IPS DF 4.7 (cell line): ENCODE measurements around the gene RHEB.

Source experiments
- DNase-seq: peaks from one replicate; pipeline ENCODE4 v3.0.0-alpha.2; 2013; ENCODE audit warnings: low spot score; ENCODE audit errors: extremely low read depth

Gene RHEB

DNA sequence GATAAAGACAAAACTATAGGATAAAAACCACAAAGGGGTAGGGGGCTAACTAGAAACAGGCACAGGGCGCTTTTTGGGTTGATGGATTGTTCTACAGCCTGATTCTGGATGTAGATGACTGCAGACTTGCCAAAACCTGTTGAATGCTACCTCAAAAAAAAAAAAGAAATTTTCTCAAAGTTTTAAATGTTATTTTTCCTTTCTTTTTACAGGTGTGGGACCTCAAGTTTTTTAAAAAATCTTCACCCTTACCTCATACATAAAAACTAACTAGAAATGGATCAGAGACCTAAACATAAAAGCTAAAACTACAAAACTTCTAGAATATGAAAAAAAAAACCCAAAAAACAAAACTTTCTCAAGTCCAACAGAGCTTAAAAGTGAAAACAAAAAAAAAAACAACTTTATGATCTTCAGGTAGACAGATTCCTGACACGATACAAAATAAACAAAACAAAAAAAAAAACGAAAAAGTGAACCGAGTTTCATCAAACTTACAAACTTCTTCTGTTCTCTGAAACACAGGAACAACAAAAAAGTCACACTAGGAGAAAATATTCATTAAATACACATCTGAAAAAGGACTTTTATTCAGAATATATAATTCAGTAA, 14.9 kb downstream of the RHEB start:
- DNase-seq, result no peak

- no peak for DNase-seq
Measured at GRCh38 chr7:151503902-151504714, 15.6 kb downstream of the RHEB start.

- DNase-seq, result no peak
Measured at GRCh38 chr7:151501676-151502075, 18.0 kb downstream of the RHEB start.

GRCh38 chr7:151498495-151498894, 21.2 kb downstream of the RHEB start:
- DNase-seq, result no peak

GRCh38 chr7:151497306-151497871, 22.3 kb downstream of the RHEB start:
- no peak for DNase-seq

DNA sequence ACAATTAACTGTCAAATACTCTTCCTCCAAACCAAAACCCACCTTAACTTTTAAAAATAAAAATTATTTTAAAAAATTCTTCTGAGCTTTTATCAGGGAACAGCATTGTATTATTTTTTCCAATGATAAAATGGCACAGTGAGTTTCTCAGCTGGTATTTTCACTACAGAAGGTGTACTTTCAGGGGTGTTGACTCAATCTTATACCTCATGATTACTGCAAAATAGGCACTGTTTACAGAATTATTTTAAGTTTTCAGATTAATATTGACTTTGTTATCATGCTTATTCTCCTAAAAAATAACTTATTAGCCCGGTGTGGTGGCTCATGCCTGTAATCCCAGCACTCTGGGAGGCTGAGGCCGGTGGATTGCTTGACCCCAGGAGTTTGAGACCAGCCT, 24.3 kb downstream of the RHEB start:
- no peak for DNase-seq

- DNase-seq, result no peak
Measured at GRCh38 chr7:151494298-151495284, 25.1 kb downstream of the RHEB start.

GRCh38 chr7:151493083-151493482, 26.6 kb downstream of the RHEB start:
- no peak for DNase-seq

DNA sequence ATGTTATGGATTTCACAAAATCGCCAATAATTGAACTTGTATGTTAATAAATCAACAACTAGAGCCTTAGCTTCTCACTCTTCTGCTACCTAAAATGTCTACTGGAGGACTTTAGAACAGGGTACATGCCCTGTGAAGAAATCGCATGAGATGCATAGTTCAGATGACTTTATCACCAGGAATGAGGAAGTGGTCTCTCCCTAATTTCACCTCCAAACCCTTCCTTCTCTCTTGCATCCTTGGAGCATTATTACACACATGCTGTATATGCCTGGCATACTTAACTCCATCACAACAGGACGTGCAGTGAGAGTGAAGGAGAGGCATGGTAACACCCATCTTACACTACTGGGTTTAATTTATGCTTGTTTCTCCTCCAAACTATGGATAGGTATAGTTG, 27.8 kb downstream of the RHEB start:
- no peak for DNase-seq

- no peak for DNase-seq
Measured at GRCh38 chr7:151490456-151491105, 29.1 kb downstream of the RHEB start.

GRCh38 chr7:151489498-151489897, 30.2 kb downstream of the RHEB start:
- no peak for DNase-seq

DNA sequence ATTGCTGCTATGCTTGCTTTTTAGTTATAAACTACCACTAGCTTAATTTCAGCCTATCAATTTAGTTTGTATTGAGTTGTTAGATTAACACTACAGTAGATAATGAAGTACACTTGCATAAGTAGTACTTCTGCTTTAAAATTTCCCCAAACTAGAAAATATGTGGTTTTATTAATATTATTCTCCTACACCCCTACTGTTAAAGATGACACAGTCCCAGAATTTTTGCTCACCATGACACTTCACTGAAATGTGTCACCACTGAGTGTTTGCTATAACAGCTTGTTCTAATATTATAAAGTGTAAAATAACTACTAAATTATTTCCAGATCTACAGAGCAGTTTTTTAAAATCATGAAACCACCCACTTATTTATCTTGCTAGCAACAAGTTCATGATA, 31.6 kb downstream of the RHEB start:
- no peak for DNase-seq

GRCh38 chr7:151487228-151487627, 32.5 kb downstream of the RHEB start:
- DNase-seq, result no peak

- no peak for DNase-seq
Measured at GRCh38 chr7:151486074-151486473, 33.6 kb downstream of the RHEB start.

GRCh38 chr7:151484971-151485707, 34.6 kb downstream of the RHEB start:
- DNase-seq, result no peak

DNA sequence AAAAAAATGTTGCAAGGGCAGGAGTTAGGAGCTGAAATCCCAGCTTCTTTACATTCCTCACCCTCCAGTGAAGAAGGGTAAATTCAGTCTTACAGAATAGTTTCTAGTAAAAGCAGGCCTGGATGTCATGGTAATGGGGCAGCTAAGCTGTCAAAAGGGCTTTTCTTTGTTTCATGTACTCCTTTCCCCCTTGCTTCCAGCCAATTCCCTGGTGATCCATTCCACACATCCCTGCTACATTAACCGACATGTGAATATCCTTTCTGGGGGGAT, 36.0 kb downstream of the RHEB start:
- no peak for DNase-seq

GRCh38 chr7:151482883-151483710, 36.6 kb downstream of the RHEB start:
- no peak for DNase-seq

DNA sequence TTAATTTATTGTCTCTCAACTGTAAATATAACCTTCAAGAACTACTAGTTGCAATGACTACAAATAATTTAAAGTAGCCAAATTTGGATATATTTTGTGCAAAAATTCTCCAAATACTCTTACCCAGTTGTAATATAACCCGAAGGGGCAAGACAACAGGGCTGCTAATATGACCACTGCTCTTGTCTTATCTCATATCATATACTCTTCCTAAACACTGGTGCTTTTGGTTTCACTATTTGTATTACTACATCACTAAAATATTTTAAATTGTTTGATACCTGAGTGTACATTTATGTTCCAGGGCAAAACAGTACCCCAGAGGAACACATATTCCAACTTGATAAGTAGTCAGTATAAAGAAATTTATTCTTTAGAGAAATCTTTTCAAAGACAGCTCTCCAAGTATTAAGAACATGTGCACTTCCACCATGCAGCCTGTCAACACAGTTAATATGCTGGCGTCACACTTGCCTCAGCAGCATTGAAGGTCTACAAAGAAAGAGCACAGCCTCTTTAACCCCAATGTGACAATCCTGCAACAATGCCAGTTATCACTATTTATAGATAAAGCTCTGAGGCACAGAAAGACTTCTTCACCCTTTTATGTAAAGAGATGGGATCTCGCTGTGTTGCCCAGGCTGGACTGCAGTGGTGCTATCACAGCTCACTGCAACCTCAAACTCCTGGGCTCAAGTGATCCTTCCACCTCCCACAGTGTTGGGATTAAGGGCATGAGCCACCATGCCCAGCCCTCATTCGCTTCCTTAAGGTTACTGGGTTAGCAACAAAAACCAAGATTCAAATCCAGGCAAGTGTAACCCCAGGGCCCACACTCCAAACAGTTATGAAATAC, 37.8 kb downstream of the RHEB start:
- no peak for DNase-seq

- no peak for DNase-seq
Measured at GRCh38 chr7:151477867-151478266, 41.8 kb downstream of the RHEB start.
